Muscle layer of duodenum (tissue), 2 donors: ENCODE results near the gene ZBED4.

Source experiments
- H3K27ac ChIP-seq: one replicate; pipeline ENCODE4 v1.7.0; 2013; ENCODE audit warnings: mild to moderate bottlenecking, low read length
- H3K27me3 ChIP-seq: one replicate; pipeline ENCODE4 v1.7.0; 2013; ENCODE audit warnings: low read depth, mild to moderate bottlenecking, control low read depth, low read length
- H3K36me3 ChIP-seq, 2 donors: one replicate each; pipeline ENCODE4 v1.7.0; 2013; ENCODE audit warnings: low read length in 2 of 2, control low read depth in 1 of 2, mild to moderate bottlenecking in 1 of 2; ENCODE audit not compliant: insufficient read depth in 2 of 2, control insufficient read depth in 1 of 2
- H3K4me1 ChIP-seq, 2 donors: one replicate each; pipeline ENCODE4 v1.7.0; 2013; ENCODE audit warnings: low read length in 2 of 2, mild to moderate bottlenecking in 2 of 2, control low read depth in 1 of 2, moderate library complexity in 1 of 2; ENCODE audit not compliant: insufficient read depth in 2 of 2, control insufficient read depth in 1 of 2
- H3K4me3 ChIP-seq, 2 donors: one replicate each; pipeline ENCODE4 v1.7.0; 2013; ENCODE audit warnings: low read length in 2 of 2, low read depth in 1 of 2, mild to moderate bottlenecking in 1 of 2
- H3K9me3 ChIP-seq, 2 donors: one replicate each; pipeline ENCODE4 v1.7.0; 2013; ENCODE audit warnings: low read length in 2 of 2, control low read depth in 1 of 2, mild to moderate bottlenecking in 1 of 2; ENCODE audit not compliant: control insufficient read depth in 1 of 2
- donor health status: healthy.

ZBED4 gene

GRCh38 chr22:49884503-49885260, 31.0 kb downstream of the ZBED4 start:
- Histone ChIP-seq H3K27ac (no peak overlapping the region), H3K4me3 (no peak overlapping the region), H3K27me3 (no peaks in the 10 kb centered on the region), H3K9me3 (no peaks in the 10 kb centered on the region), H3K36me3 (peaks cover 18 to 27% of the 10 kb centered on the region in 2 donors), H3K4me1 (no peaks in the 10 kb centered on the region)

DNA sequence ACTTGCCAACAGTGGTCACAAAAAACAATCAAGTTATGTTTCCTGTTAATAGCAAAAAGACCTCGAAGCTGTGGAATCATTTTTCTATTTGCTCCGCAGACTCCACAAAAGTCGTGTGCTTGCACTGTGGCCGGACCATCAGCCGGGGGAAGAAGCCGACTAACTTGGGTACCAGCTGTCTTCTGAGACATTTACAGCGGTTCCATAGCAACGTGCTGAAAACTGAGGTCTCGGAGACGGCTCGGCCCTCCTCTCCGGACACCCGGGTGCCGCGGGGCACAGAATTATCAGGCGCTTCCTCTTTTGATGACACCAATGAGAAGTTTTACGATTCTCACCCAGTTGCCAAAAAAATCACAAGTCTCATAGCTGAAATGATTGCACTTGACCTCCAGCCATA, 31.6 kb downstream of the ZBED4 start:
- Histone ChIP-seq H3K9me3 (no peaks in the 10 kb centered on the region), H3K4me3 (no peak overlapping the region), H3K36me3 (peaks cover 18 to 27% of the 10 kb centered on the region in 2 donors), H3K27ac (no peak overlapping the region), H3K4me1 (no peaks in the 10 kb centered on the region), H3K27me3 (no peaks in the 10 kb centered on the region)

- Histone ChIP-seq H3K4me3 (no peak overlapping the region), H3K9me3 (no peaks in the 10 kb centered on the region), H3K4me1 (no peaks in the 10 kb centered on the region), H3K27ac (no peak overlapping the region), H3K27me3 (no peaks in the 10 kb centered on the region), H3K36me3 (peaks cover 18 to 27% of the 10 kb centered on the region in 2 donors)
Measured at GRCh38 chr22:49885881-49886280, 32.2 kb downstream of the ZBED4 start.

GRCh38 chr22:49886346-49887063, 32.9 kb downstream of the ZBED4 start:
- Histone ChIP-seq H3K4me1 (no peaks in the 10 kb centered on the region), H3K9me3 (no peaks in the 10 kb centered on the region), H3K27ac (no peak overlapping the region), H3K36me3 (peaks cover 18 to 27% of the 10 kb centered on the region in 2 donors), H3K27me3 (no peaks in the 10 kb centered on the region), H3K4me3 (no peak overlapping the region)

DNA sequence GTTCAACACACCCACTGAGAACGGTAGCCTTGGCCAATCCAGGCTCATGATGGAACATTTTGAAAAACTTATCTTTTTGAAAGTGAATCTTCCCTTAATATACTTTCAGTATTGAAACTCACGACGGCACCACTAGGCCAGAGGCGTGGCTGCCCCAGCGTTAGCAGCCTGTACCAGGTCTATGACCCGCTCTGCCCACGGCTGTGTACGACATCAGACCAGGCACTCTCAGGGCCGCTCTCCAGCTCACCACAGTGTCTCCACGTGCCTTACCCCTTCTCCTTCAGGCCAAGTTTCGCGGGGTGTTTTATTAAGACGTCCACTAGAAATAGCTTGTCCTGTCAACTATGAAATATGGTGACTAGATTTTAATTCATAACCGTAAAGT, 33.4 kb downstream of the ZBED4 start:
- no peaks in the 10 kb centered on the region for H3K9me3 ChIP-seq
- no peaks in the 10 kb centered on the region for H3K27me3 ChIP-seq
- peaks cover 18 to 27% of the 10 kb centered on the region in 2 donors for H3K36me3 ChIP-seq
- H3K4me1 ChIP-seq: no peaks in the 10 kb centered on the region
- H3K27ac ChIP-seq: no peak overlapping the region
- no peak overlapping the region for H3K4me3 ChIP-seq

- no peaks in the 10 kb centered on the region for H3K27me3 ChIP-seq
- H3K4me1 ChIP-seq: no peaks in the 10 kb centered on the region
- H3K36me3 ChIP-seq: peaks cover 18 to 33% of the 10 kb centered on the region in 2 donors
- H3K27ac ChIP-seq: no peak overlapping the region
- H3K4me3 ChIP-seq: no peak overlapping the region
- no peaks in the 10 kb centered on the region for H3K9me3 ChIP-seq
Measured at GRCh38 chr22:49887702-49888101, 34.1 kb downstream of the ZBED4 start.

GRCh38 chr22:49889071-49889470, 35.4 kb downstream of the ZBED4 start:
- Histone ChIP-seq H3K27ac (no peak overlapping the region), H3K9me3 (no peaks in the 10 kb centered on the region), H3K4me3 (no peak overlapping the region), H3K4me1 (no peaks in the 10 kb centered on the region), H3K27me3 (no peaks in the 10 kb centered on the region), H3K36me3 (peaks cover 18 to 31% of the 10 kb centered on the region in 2 donors)

DNA sequence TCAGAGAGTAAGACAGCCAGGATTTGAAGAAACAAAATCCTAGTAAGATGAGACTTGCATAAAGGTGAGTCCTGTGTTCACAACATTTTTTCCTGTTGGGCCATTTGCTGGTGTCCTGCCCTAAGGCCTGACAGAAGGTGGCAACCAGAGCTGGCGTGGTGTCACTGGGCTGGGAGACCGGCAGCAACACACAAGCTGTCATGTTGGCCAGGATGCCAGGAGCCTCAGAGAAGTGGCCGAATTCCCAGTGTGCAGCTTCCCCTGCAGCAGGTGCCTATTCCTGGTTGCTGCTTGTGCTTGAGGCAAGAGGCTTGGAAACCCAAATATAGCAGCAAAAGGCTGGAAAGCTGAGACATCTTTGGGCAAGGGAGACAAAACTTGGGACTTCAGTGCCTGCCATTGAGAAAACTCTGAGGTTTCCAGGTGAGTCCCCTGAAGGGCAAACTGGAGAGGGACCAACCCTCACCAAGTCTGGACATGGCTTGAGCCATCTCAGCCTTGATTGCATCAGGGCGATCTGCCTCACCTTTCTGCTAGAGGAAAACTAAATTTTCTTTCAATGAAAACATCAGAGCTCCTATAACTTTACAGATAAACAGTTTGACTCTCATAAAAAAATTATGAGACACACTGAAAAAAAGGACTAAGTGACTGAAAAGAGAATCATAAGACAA, 38.7 kb downstream of the ZBED4 start:
- Histone ChIP-seq H3K36me3 (peaks cover 0 to 6% of the 10 kb centered on the region in 2 donors), H3K9me3 (peaks cover 0 to 2% of the 10 kb centered on the region in 2 donors), H3K27me3 (no peaks in the 10 kb centered on the region), H3K4me3 (no peak overlapping the region), H3K27ac (no peak overlapping the region), H3K4me1 (no peaks in the 10 kb centered on the region)

DNA sequence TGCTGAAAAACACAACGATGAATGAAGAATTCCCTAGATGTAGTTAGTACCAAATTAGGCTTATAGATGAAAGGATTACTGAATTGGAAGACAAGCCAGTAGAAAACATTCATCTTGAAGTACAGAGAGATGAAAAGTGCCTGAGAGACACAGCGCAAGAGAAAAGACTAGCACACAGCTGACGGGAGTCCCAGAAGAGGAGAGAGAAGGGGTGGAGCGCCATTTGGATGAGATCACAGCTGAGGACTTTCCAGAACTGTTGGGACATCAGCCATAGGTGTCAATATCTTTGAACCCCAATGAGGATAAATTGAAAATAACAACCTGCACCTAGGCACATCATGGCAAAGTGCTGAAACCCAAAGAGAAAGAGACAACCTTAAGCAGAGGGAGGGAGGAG, 39.4 kb downstream of the ZBED4 start:
- Histone ChIP-seq H3K27ac (no peak overlapping the region), H3K9me3 (peaks cover 0 to 2% of the 10 kb centered on the region in 2 donors), H3K27me3 (no peaks in the 10 kb centered on the region), H3K36me3 (peaks cover 0 to 6% of the 10 kb centered on the region in 2 donors), H3K4me3 (no peak overlapping the region), H3K4me1 (no peaks in the 10 kb centered on the region)

- Histone ChIP-seq H3K9me3 (peaks cover 0 to 2% of the 10 kb centered on the region in 2 donors), H3K4me3 (no peak overlapping the region), H3K27me3 (no peaks in the 10 kb centered on the region), H3K4me1 (no peaks in the 10 kb centered on the region), H3K27ac (no peak overlapping the region), H3K36me3 (peaks cover 0 to 6% of the 10 kb centered on the region in 2 donors)
Measured at GRCh38 chr22:49894322-49895054, 40.8 kb downstream of the ZBED4 start.

GRCh38 chr22:49896201-49896600, 42.6 kb downstream of the ZBED4 start:
- Histone ChIP-seq H3K36me3 (peaks cover 1 to 7% of the 10 kb centered on the region in 2 donors), H3K4me3 (no peak overlapping the region), H3K27ac (no peak overlapping the region), H3K9me3 (peaks cover 0 to 2% of the 10 kb centered on the region in 2 donors), H3K27me3 (no peaks in the 10 kb centered on the region), H3K4me1 (no peaks in the 10 kb centered on the region)
